Measurements from ENCODE around the gene PRKCH. TPM values are rescaled to one million over a fixed set of nuclear protein-coding genes. Genes with fewer than 3 reads are reported as not detected.
"Not testable (repeated sequence)": the region's sequence is repeated elsewhere in the genome, so short reads cannot be mapped to it uniquely, and the experiment has no call there.

The PRKCH gene
- polyA plus RNA-seq, 2 of the 4 experiments (the other 2 are of a cell fraction) = 10.0 to 10.2 TPM

DNA sequence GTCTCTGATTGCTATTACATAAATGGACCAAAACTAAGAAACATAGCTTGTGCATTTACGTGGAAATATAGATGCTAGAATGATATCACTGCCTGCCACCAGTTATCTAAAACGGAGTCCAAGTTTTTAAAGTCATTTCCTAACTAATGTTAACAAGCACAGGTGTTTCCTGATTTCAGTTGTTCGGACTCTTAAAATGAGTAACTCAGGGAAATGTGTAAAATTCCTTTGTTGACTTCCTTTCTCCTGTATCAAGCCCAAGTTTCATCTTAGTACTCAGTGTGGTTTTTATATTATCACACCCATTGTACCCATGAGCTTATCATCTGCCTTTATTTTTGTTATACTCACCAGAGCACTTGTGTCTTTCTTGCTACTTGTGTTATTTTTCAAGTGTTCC is 13.2 kb upstream of the PRKCH start:
- no peak for DNase-seq (ENCODE audit: low read depth in 1 of 2, low spot score in 1 of 2)
- ChIA-PET POLR2A (no interaction called here), CTCF (interaction anchor here (0.9 to 1.9 kb wide), 3 partner anchors 10 to 530 kb away, joined by 3 to 5 read pairs (median 4); no protein-coding TSS in a partner anchor)
- WGBS (ENCODE audit: missing lambda C conversion rate) = 11% methylated on average over 3 of the region's 3 CpGs
- Histone ChIP-seq H3K4me3 (no peak overlapping the region), H3K4me2 (no peak overlapping the region), H3K4me1 (no peaks in the 10 kb centered on the region), H3K27ac (no peak overlapping the region), H3K9me3 (peaks cover 22% of the 10 kb centered on the region; the same call in 2 of the 3 replicates)
- ATAC-seq = no peak
- TF ChIP-seq KDM1A (IDR thresholded peaks at IDR 0.05; ENCODE audit: low read depth) (no peak), SREBF2 (IDR thresholded peaks at IDR 0.05) (no peak), SMC3 (IDR thresholded peaks at IDR 0.05) (no peak), EHMT2 (IDR thresholded peaks at IDR 0.05; ENCODE audit: low read depth) (no peak), FOSL2 (IDR thresholded peaks at IDR 0.05) (no peak), FOSL2 (CRISPR knock-in tag; IDR thresholded peaks at IDR 0.05) (no peak), HOXB5 (CRISPR knock-in tag; IDR thresholded peaks at IDR 0.05) (no peak), HMGXB4 (CRISPR knock-in tag; IDR thresholded peaks at IDR 0.05; ENCODE audit: borderline replicate concordance) (no peak), RCOR1 (IDR thresholded peaks at IDR 0.05; ENCODE audit: low read depth, low read length) (no peak), HOXA7 (CRISPR knock-in tag; IDR thresholded peaks at IDR 0.05) (no peak), CEBPB (IDR thresholded peaks at IDR 0.05) (no peak), CBX2 (IDR thresholded peaks at IDR 0.05; ENCODE audit: borderline replicate concordance, low read depth) (no peak), MAFK (IDR thresholded peaks at IDR 0.05; ENCODE audit: partially characterized antibody) (no peak), RFX5 (IDR thresholded peaks at IDR 0.05) (no peak)
- no peak for FAIRE-seq

- H3K9me3 ChIP-seq = peaks cover 25% of the 10 kb centered on the region; the same call in 2 of the 3 replicates
- 59% methylated on average over 4 of the region's 4 CpGs for WGBS (ENCODE audit: missing lambda C conversion rate)
- FAIRE-seq; ATAC-seq; H3K4me3 ChIP-seq; H3K27ac ChIP-seq; H3K4me2 ChIP-seq; H3K4me1 ChIP-seq; POLR2A ChIA-PET; DNase-seq (ENCODE audit: low read depth in 1 of 2, low spot score in 1 of 2): not testable (repeated sequence)
- CTCF ChIA-PET = interaction anchor here (0.9 to 1.9 kb wide), 2 partner anchors 11 to 529 kb away, joined by 4 to 5 read pairs; no protein-coding TSS in a partner anchor
Observed at GRCh38 chr14:61308701-61309100, 12.7 kb upstream of the PRKCH start.

- CTCF ChIA-PET = no interaction called here
Observed at GRCh38 chr14:61315313-61315712, 6.1 kb upstream of the PRKCH start.

GRCh38 chr14:61319086-61319485 is 2.3 kb upstream of the PRKCH start:
- no peak overlapping the region for H3K27ac ChIP-seq
- no peak overlapping the region for H3K4me2 ChIP-seq
- WGBS (ENCODE audit: missing lambda C conversion rate) = 71% methylated on average over 3 of the region's 3 CpGs
- no peak overlapping the region for H3K4me3 ChIP-seq
- peaks cover 6% of the 10 kb centered on the region; the same call in 1 of the 3 replicates for H3K4me1 ChIP-seq
- ChIA-PET CTCF (interaction anchor here (0.8 kb wide), 1 partner anchor 33 kb away, joined by 3 read pairs; no protein-coding TSS in a partner anchor), POLR2A (no interaction called here)
- DNase-seq (ENCODE audit: low read depth in 1 of 2, low spot score in 1 of 2) = no peak
- no peak for FAIRE-seq
- H3K9me3 ChIP-seq = no peaks in the 10 kb centered on the region
- ATAC-seq = no peak
- TF ChIP-seq JUN (IDR thresholded peaks at IDR 0.05) (no peak), RNF2 (IDR thresholded peaks at IDR 0.05; ENCODE audit: borderline replicate concordance, low read depth) (no peak), TFCP2L1 (CRISPR knock-in tag; IDR thresholded peaks at IDR 0.05) (no peak), FOSB (CRISPR knock-in tag; IDR thresholded peaks at IDR 0.05) (no peak), EHMT2 (IDR thresholded peaks at IDR 0.05; ENCODE audit: low read depth) (no peak), KDM5A (IDR thresholded peaks at IDR 0.05) (no peak), NR3C1 (IDR thresholded peaks at IDR 0.05) (no peak), CHD4 (IDR thresholded peaks at IDR 0.05; ENCODE audit: borderline replicate concordance) (no peak), TP53 (CRISPR knock-in tag; IDR thresholded peaks at IDR 0.05) (no peak), ESRRA (IDR thresholded peaks at IDR 0.05; ENCODE audit: borderline replicate concordance, low read length) (no peak), ELK1 (IDR thresholded peaks at IDR 0.05; ENCODE audit: low read depth, low read length) (no peak), FOSL2 (IDR thresholded peaks at IDR 0.05) (no peak), FOSL2 (CRISPR knock-in tag; IDR thresholded peaks at IDR 0.05) (no peak)
- TF ChIP-seq, protein P1, sequence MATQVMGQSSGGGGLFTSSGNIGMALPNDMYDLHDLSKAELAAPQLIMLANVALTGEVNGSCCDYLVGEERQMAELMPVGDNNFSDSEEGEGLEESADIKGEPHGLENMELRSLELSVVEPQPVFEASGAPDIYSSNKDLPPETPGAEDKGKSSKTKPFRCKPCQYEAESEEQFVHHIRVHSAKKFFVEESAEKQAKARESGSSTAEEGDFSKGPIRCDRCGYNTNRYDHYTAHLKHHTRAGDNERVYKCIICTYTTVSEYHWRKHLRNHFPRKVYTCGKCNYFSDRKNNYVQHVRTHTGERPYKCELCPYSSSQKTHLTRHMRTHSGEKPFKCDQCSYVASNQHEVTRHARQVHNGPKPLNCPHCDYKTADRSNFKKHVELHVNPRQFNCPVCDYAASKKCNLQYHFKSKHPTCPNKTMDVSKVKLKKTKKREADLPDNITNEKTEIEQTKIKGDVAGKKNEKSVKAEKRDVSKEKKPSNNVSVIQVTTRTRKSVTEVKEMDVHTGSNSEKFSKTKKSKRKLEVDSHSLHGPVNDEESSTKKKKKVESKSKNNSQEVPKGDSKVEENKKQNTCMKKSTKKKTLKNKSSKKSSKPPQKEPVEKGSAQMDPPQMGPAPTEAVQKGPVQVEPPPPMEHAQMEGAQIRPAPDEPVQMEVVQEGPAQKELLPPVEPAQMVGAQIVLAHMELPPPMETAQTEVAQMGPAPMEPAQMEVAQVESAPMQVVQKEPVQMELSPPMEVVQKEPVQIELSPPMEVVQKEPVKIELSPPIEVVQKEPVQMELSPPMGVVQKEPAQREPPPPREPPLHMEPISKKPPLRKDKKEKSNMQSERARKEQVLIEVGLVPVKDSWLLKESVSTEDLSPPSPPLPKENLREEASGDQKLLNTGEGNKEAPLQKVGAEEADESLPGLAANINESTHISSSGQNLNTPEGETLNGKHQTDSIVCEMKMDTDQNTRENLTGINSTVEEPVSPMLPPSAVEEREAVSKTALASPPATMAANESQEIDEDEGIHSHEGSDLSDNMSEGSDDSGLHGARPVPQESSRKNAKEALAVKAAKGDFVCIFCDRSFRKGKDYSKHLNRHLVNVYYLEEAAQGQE (IDR thresholded peaks at IDR 0.05) = no peak

More at GRCh38 chr14:61315313-61315712, 6.1 kb upstream of the PRKCH start:
- WGBS (ENCODE audit: missing lambda C conversion rate) = 43% methylated on average over 4 of the region's 4 CpGs
- Histone ChIP-seq H3K4me2 (no peak overlapping the region), H3K27ac (no peak overlapping the region), H3K9me3 (peaks cover 18% of the 10 kb centered on the region; the same call in 2 of the 3 replicates), H3K4me3 (no peak overlapping the region), H3K4me1 (no peaks in the 10 kb centered on the region)
- TF ChIP-seq MAZ (IDR thresholded peaks at IDR 0.05; ENCODE audit: borderline replicate concordance, low read depth, low read length) = no peak
- no peak for TF ChIP-seq POLR2A (IDR thresholded peaks at IDR 0.05; ENCODE audit: low read length)
- TF ChIP-seq CBX8 (IDR thresholded peaks at IDR 0.05) = no peak
- no peak for TF ChIP-seq HOXA7 (CRISPR knock-in tag; IDR thresholded peaks at IDR 0.05)
- DNase-seq (ENCODE audit: low read depth in 1 of 2, low spot score in 1 of 2) (no peak), ATAC-seq (no peak), FAIRE-seq (no peak)
- POLR2A ChIA-PET = no interaction called here

Data from A549 (cell line).